ENCODE measurements around the gene LAMA3.

DNA sequence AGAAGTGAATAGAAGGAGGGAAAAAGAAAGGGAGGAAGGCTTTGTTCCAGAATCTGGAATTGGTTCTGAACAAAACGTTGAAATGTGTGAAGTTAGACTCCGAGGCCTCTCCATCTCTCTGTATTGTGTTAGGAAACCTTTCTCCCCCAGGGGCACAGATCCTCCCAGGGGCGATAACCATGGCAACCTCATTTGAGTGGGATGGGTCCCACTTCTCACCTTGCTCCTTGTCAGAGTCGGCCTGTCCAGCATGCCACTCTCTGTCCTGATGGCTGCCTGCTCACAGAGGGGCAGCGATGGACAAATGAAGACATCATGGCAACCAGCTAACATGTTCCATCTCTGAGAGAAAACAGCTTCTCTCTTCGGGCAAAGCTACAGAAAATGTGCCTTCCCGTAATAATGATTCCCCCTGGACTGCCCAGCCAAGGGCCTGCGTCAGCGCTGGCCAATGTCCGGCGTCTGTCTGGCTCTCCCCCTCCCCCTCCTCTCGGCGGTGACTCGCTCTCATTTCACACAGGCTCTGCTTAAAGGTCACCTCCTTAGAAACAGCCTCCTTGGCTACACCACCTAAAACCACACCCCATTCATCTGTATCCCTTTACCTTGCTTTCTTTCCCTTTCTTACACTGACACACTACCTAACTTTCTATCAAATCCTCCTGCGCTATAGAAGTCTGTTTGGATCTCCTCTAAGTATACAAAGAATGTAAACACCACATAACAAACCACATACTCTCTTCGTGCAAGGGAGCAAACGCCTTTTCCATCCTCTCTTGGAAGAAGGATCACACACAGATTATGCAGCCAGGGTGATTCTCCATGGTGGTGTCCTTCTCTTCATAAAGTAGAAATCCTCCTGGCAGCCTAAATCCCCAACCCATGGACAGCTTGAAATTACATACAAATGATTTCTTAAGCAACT lies 293.2 kb downstream of the LAMA3 start:
- TF ChIP-seq, protein P1, sequence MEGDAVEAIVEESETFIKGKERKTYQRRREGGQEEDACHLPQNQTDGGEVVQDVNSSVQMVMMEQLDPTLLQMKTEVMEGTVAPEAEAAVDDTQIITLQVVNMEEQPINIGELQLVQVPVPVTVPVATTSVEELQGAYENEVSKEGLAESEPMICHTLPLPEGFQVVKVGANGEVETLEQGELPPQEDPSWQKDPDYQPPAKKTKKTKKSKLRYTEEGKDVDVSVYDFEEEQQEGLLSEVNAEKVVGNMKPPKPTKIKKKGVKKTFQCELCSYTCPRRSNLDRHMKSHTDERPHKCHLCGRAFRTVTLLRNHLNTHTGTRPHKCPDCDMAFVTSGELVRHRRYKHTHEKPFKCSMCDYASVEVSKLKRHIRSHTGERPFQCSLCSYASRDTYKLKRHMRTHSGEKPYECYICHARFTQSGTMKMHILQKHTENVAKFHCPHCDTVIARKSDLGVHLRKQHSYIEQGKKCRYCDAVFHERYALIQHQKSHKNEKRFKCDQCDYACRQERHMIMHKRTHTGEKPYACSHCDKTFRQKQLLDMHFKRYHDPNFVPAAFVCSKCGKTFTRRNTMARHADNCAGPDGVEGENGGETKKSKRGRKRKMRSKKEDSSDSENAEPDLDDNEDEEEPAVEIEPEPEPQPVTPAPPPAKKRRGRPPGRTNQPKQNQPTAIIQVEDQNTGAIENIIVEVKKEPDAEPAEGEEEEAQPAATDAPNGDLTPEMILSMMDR (IDR thresholded peaks at IDR 0.05; ENCODE audit: poor library complexity, severe bottlenecking), result no peak
- TF ChIP-seq EZH2 (IDR thresholded peaks at IDR 0.05; ENCODE audit: borderline replicate concordance, insufficient read depth, low read length, poor library complexity, severe bottlenecking) (no peak), EP300 (conservative IDR thresholded peaks at IDR 0.05; ENCODE audit: poor library complexity, severe bottlenecking) (no peak), RAD21 (conservative IDR thresholded peaks at IDR 0.05) (no peak), TAF1 (IDR thresholded peaks at IDR 0.05; ENCODE audit: low read depth) (no peak), POLR2AphosphoS5 (IDR thresholded peaks at IDR 0.05) (no peak)
- TF ChIP-seq, protein P2, sequence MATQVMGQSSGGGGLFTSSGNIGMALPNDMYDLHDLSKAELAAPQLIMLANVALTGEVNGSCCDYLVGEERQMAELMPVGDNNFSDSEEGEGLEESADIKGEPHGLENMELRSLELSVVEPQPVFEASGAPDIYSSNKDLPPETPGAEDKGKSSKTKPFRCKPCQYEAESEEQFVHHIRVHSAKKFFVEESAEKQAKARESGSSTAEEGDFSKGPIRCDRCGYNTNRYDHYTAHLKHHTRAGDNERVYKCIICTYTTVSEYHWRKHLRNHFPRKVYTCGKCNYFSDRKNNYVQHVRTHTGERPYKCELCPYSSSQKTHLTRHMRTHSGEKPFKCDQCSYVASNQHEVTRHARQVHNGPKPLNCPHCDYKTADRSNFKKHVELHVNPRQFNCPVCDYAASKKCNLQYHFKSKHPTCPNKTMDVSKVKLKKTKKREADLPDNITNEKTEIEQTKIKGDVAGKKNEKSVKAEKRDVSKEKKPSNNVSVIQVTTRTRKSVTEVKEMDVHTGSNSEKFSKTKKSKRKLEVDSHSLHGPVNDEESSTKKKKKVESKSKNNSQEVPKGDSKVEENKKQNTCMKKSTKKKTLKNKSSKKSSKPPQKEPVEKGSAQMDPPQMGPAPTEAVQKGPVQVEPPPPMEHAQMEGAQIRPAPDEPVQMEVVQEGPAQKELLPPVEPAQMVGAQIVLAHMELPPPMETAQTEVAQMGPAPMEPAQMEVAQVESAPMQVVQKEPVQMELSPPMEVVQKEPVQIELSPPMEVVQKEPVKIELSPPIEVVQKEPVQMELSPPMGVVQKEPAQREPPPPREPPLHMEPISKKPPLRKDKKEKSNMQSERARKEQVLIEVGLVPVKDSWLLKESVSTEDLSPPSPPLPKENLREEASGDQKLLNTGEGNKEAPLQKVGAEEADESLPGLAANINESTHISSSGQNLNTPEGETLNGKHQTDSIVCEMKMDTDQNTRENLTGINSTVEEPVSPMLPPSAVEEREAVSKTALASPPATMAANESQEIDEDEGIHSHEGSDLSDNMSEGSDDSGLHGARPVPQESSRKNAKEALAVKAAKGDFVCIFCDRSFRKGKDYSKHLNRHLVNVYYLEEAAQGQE (IDR thresholded peaks at IDR 0.05; ENCODE audit: borderline replicate concordance), result no peak
